ENCODE measurements around the gene GRAMD2B. TPM values are rescaled to one million over a fixed set of nuclear protein-coding genes. Genes with fewer than 3 reads are reported as not detected.

The GRAMD2B gene
- total and polyA plus RNA-seq, 7 donors = 1.3 to 8.0 (median 2.9) TPM

DNA sequence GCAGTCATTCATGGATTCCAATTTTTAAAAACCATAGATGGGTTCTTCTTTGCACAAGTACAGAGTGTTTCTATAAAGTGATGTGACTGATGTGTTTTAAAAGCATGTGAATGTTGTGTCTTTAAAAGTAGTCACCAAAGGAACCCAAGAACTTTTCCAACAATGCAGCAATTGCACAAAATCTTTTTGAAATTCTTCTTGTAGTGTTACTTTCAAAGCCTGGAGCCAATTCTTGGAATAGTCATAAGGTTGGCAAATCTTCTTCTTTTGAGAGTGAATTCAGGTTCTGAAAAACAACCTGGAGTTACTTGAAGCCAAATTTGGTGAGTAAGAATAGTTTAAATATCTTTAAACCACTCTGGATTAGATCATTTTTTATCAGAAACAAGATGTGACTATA is 10.5 kb downstream of the GRAMD2B start:
- no peaks in the 10 kb centered on the region for H3K4me1 ChIP-seq
- no peak overlapping the region for H3K4me3 ChIP-seq
- no peak for ATAC-seq
- H3K9me3 ChIP-seq = no peaks in the 10 kb centered on the region
- no peaks in the 10 kb centered on the region for H3K36me3 ChIP-seq (ENCODE audit: insufficient read depth in 1 of 2, low read depth in 1 of 2)
- H3K27me3 ChIP-seq (ENCODE audit: insufficient read depth in 3 of 3, low read length in 2 of 3) = no peaks in the 10 kb centered on the region
- DNase-seq = no peak
- intact Hi-C loops (cut with DNase I) = no loop called here
- no peak for TF ChIP-seq CTCF (IDR thresholded peaks at IDR 0.05)
- no peak overlapping the region for H3K27ac ChIP-seq

DNA sequence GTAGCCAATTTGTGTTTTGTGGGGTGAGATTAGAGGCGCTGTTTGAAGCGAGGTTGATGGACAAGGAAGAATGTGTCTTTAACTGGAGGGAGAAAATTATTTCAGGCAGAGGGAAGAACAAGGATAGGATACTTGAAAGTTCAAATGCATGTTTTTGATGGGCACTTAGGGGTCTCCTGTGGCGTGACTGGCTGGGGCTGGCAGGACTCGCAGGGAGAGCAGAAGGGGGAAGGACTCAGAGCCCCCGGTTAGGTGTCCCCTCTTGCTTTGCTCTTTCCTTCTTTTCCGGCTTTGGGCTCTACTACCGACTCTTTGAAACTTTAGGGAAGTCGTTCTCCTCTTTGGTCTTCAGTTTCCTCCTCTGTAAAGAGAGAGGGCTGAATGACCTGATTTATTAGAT is 12.1 kb downstream of the GRAMD2B start:
- H3K27me3 ChIP-seq (ENCODE audit: insufficient read depth in 3 of 3, low read length in 2 of 3) = no peaks in the 10 kb centered on the region
- no peaks in the 10 kb centered on the region for H3K4me1 ChIP-seq
- no peak overlapping the region for H3K4me3 ChIP-seq
- no peaks in the 10 kb centered on the region for H3K36me3 ChIP-seq (ENCODE audit: insufficient read depth in 1 of 2, low read depth in 1 of 2)
- no peak for ATAC-seq
- no peak for DNase-seq
- WGBS, 3 donors = 70 to 81% (median 75%) methylated on average over 8 of the region's 8 CpGs
- H3K9me3 ChIP-seq = peaks cover 4% of the 10 kb centered on the region
- TF ChIP-seq CTCF (IDR thresholded peaks at IDR 0.05) = no peak
- no peak overlapping the region for H3K27ac ChIP-seq
- intact Hi-C loops (cut with DNase I) = no loop called here

DNA sequence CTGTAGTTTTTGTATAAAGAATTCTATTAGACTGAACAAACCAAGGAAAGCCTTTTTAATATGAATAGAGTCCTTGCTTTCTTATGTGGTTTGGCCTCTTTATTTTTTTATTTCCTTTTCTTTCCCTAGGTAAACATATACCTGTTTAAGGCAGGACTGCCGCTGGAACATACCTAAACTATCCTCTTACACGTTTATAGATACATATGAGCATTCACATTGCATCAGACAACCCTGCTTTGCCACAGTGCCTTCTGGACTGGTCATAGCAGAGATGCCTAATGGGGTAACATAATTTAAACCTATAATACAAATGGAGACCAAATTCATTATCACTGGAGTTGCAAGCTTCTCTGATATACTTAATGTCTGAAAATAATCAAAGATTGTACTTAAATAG is 12.5 kb downstream of the GRAMD2B start:
- ATAC-seq (no peak), DNase-seq (no peak)
- intact Hi-C loops (cut with DNase I) = no loop called here
- Histone ChIP-seq H3K9me3 (peaks cover 4% of the 10 kb centered on the region), H3K4me3 (no peak overlapping the region), H3K27ac (no peak overlapping the region), H3K27me3 (ENCODE audit: insufficient read depth in 3 of 3, low read length in 2 of 3) (no peaks in the 10 kb centered on the region), H3K4me1 (no peaks in the 10 kb centered on the region), H3K36me3 (ENCODE audit: insufficient read depth in 1 of 2, low read depth in 1 of 2) (no peaks in the 10 kb centered on the region)
- no peak for TF ChIP-seq CTCF (IDR thresholded peaks at IDR 0.05)
- 81 to 90% (median 89%) methylated on average over 2 of the region's 2 CpGs for WGBS, 3 donors

- no peaks in the 10 kb centered on the region for H3K36me3 ChIP-seq (ENCODE audit: insufficient read depth in 1 of 2, low read depth in 1 of 2)
- ATAC-seq (no peak), DNase-seq (no peak)
- 80 to 91% (median 81%) methylated on average over 1 of the region's 1 CpG for WGBS, 3 donors
- intact Hi-C loops (cut with DNase I) = no loop called here
- H3K27me3 ChIP-seq (ENCODE audit: insufficient read depth in 3 of 3, low read length in 2 of 3) = no peaks in the 10 kb centered on the region
- H3K27ac ChIP-seq = no peak overlapping the region
- TF ChIP-seq CTCF (IDR thresholded peaks at IDR 0.05) = no peak
- H3K9me3 ChIP-seq = peaks cover 4% of the 10 kb centered on the region
- no peak overlapping the region for H3K4me3 ChIP-seq
- no peaks in the 10 kb centered on the region for H3K4me1 ChIP-seq
Measured at GRCh38 chr5:126437721-126438120, 14.5 kb downstream of the GRAMD2B start.

DNA sequence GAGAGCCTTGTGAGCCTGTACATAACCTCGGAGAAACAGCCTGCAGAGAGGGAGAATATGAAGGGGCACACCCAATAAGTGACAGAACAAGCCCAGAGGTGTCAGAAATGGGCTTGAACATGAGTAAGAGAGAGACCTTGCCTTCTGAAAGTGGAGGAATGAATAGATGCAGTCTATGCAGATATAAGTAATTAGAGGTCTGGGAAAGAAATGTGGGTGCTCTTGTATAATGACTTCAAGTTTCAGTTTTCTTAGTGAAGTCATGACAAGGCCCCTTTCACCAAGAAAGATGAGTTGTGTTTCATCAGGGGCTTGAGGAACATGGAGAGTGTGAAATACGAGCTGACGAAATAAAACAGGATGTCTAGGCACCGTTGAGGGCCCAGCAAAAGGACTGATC is 15.1 kb downstream of the GRAMD2B start:
- intact Hi-C loops (cut with DNase I) = no loop called here
- H3K27me3 ChIP-seq (ENCODE audit: insufficient read depth in 3 of 3, low read length in 2 of 3) = no peaks in the 10 kb centered on the region
- ATAC-seq (no peak), DNase-seq (no peak)
- no peaks in the 10 kb centered on the region for H3K36me3 ChIP-seq (ENCODE audit: insufficient read depth in 1 of 2, low read depth in 1 of 2)
- no peaks in the 10 kb centered on the region for H3K4me1 ChIP-seq
- TF ChIP-seq CTCF (IDR thresholded peaks at IDR 0.05) = no peak
- peaks cover 4% of the 10 kb centered on the region for H3K9me3 ChIP-seq
- no peak overlapping the region for H3K4me3 ChIP-seq
- 79 to 85% (median 81%) methylated on average over 4 of the region's 4 CpGs for WGBS, 3 donors
- H3K27ac ChIP-seq = no peak overlapping the region

All from psoas muscle (tissue), 8 donors.